Upper lobe of left lung (tissue), 4 donors: ENCODE data around the gene MINPP1.

ENCODE experiments used
- POLR2A ChIP-seq, 4 donors: fragments of 450-650 bp; IDR thresholded peaks; one replicate each; pipeline ENCODE4 v1.5.1; 2016 to 2017; ENCODE audit warnings: antibody characterized with exemption in 4 of 4, mild to moderate bottlenecking in 2 of 4
- TF ChIP-seq, protein P1 (sequence below), 6 experiments: fragments of 450-650 bp in 4 of 6; fragments of 200-600 bp in 2 of 6; sonication (generic) in 2 of 6; IDR thresholded peaks; one replicate each; pipeline ENCODE4 v1.5.1; 2016 to 2019; ENCODE audit warnings: antibody characterized with exemption in 6 of 6

- TF ChIP-seq, protein P1, sequence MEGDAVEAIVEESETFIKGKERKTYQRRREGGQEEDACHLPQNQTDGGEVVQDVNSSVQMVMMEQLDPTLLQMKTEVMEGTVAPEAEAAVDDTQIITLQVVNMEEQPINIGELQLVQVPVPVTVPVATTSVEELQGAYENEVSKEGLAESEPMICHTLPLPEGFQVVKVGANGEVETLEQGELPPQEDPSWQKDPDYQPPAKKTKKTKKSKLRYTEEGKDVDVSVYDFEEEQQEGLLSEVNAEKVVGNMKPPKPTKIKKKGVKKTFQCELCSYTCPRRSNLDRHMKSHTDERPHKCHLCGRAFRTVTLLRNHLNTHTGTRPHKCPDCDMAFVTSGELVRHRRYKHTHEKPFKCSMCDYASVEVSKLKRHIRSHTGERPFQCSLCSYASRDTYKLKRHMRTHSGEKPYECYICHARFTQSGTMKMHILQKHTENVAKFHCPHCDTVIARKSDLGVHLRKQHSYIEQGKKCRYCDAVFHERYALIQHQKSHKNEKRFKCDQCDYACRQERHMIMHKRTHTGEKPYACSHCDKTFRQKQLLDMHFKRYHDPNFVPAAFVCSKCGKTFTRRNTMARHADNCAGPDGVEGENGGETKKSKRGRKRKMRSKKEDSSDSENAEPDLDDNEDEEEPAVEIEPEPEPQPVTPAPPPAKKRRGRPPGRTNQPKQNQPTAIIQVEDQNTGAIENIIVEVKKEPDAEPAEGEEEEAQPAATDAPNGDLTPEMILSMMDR (IDR thresholded peaks at IDR 0.05), result no peak
- no peak for TF ChIP-seq POLR2A (IDR thresholded peaks at IDR 0.05)
These were observed 27.4 kb downstream of the MINPP1 start for GRCh38 chr10:87531908-87532622.
